HG03460 (cell line): Measurements from ENCODE around the gene SDSL.

ENCODE experiments used
- ATAC-seq: cut with Tn5 transposase; IDR thresholded peaks from one replicate; pipeline ENCODE4 v1.9.1; 2021; ENCODE audit not compliant: unreplicated experiment

The SDSL gene, protein sequence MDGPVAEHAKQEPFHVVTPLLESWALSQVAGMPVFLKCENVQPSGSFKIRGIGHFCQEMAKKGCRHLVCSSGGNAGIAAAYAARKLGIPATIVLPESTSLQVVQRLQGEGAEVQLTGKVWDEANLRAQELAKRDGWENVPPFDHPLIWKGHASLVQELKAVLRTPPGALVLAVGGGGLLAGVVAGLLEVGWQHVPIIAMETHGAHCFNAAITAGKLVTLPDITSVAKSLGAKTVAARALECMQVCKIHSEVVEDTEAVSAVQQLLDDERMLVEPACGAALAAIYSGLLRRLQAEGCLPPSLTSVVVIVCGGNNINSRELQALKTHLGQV

GRCh38 chr12:113422030-113422885, at the start of gene SDSL:
Gene SDSL, plus strand, starts transcription at chr12:113422380. Its CDS starts 5,603 bp downstream, at chr12:113427983.
- ATAC-seq = peak; percentile 96

DNA sequence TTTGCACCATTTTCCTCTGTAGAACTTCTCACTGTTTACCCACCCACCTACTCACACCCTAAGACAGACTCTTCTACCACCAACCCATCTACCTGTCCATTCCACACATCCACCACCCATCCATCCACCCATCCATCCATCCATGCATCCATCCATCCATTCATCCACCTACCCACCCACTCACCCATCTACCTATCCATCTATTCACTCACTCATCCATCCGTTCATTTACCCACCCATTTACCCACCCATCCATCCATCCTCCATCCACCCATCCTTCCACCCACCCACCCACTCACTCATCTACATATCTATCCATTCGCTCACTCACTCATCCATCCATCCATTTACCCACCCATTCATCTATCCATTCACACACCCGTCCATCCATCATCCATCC, 48.7 kb upstream of the SDSL start:
- no peak for ATAC-seq

- ATAC-seq = no peak
Observed at GRCh38 chr12:113373969-113374368, 48.2 kb upstream of the SDSL start.

GRCh38 chr12:113374823-113375428, 47.3 kb upstream of the SDSL start:
- ATAC-seq = no peak

DNA sequence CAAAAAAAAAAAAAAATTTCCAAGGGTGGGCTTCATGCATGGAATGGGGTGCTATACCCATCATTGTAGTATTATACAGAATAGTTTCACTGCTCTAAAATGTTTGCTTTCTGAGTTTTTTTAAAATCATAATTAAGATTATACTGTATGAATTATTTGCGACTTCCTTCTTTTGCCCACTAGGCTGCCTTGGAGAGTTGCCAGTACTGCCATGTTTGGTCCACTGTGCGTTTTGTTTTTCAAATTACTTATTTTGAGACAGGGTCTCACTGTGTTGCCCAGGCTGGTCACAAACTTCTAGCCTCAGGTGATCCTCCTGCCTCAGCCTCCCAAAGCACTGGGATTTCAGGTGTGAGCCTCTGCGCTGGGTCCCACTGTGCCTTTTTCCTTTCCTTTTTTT, 43.9 kb upstream of the SDSL start:
- ATAC-seq = no peak

GRCh38 chr12:113381220-113381619, 41.0 kb upstream of the SDSL start:
- ATAC-seq = no peak

DNA sequence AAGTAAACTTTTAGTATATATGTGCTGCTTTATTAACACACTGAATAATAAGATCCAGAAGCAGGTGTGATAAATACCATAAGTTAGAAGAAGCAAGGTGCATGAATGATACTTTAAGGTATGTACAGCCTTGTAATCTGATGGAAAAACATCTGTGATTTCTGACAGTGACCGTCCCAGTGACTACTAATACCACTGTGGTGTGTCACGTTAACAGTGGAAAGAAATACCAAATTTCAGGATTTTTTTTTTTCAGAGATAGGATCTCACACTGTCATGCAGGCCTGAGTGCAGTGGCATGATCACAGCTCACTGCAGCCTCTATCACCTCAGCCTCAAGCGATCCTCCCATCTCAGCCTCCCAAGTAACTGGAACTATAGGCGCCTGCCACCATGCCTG, 40.0 kb upstream of the SDSL start:
- no peak for ATAC-seq

- no peak for ATAC-seq
Observed at GRCh38 chr12:113384778-113385177, 37.4 kb upstream of the SDSL start.

GRCh38 chr12:113385282-113385882, 36.8 kb upstream of the SDSL start:
- no peak for ATAC-seq

GRCh38 chr12:113386866-113387566, 35.2 kb upstream of the SDSL start:
- no peak for ATAC-seq

- ATAC-seq = no peak
Observed at GRCh38 chr12:113387631-113388030, 34.5 kb upstream of the SDSL start.

GRCh38 chr12:113388351-113388750, 33.8 kb upstream of the SDSL start:
- no peak for ATAC-seq

DNA sequence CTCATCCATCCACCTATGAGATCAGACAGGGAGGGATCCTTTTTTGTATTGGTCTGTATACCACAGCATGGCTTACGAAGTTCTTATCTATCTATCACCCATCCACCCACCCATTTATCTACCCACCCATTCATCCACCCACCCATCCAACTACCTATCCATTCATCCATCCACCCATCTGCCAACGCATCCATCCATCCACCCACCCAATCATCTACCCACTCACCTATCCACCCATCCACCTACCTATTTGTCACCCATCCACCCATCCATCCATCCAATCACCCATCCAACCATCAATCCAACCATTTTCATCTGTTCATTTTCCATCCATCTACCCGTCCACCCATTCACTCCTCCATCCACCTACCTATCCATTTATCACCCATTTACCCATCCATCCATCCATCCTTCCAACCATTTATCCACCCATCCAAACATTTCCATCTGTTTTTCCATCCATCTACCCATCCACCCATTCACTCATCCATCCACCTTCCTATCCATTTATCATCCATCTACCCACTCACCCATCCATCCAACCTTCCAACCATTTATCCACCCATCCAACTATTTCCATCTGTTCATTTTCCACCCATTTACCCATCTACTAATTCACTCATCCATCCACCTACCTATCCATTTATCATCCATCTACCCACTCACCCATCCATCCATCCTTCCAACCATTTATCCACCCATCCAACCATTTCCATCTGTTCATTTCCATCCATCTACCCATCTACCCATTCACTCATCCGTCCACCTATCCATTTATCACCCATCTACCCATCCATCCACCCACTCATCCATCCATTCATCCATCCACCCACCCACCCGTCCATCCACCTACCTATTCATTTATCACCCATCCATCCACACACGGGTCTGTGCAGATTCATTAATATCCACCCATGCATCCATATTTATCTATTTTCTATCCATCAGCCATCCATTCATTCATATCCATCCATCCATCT, 31.8 kb upstream of the SDSL start:
- ATAC-seq = no peak

DNA sequence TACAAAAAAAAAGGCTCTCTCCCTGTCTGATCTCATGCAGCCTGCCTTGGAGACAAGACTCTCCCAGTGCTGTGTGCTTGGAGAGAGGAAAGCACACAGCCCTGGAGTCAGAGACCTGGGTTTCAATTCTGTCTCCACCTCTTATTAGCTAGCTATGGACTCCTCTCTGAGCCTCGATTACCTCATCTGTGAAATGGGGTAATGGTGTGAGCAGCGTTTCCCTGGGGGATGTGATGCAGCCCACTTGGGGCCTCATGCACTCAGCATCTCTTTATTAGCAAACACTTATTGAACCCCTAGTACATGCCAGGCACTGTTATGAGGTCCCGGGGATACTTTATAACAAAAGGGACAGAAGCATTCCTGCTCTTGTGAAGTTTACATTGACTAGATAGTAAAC, 31.0 kb upstream of the SDSL start:
- no peak for ATAC-seq

DNA sequence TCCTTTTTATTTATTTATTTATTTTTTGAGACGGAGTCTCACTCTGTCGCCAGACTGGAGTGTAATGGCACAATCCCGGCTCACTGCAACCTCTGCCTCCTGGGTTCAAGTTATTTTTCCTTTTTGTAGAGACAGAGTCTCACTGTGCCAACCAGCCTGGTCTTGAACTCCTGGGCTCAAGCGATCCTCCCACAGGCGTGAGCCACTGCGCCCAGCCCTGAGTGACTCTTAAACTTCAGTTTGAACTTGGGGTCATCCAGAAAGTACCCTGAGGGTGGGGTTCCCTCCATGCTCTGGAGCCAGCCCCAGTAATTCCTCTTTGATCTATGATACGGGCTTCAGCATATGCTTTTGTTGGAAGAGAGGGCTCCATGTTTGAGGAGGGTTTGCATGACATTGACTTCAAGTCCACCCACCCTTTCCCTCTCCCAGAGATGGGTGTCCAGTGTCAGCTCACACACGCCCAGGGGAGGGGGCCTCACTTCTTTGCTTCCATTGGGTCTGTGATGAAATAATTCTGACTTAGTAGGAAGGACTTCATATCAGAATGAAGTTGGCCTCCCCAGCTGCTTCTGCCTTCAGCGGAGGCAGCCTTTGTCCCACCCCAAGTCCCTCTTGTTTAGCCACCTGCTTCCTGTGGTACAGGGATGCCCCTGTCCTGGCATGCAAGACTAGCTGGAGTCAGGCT, 30.4 kb upstream of the SDSL start:
- no peak for ATAC-seq

GRCh38 chr12:113392520-113392919, 29.7 kb upstream of the SDSL start:
- ATAC-seq = no peak

GRCh38 chr12:113392988-113393579, 29.1 kb upstream of the SDSL start:
- ATAC-seq = no peak

DNA sequence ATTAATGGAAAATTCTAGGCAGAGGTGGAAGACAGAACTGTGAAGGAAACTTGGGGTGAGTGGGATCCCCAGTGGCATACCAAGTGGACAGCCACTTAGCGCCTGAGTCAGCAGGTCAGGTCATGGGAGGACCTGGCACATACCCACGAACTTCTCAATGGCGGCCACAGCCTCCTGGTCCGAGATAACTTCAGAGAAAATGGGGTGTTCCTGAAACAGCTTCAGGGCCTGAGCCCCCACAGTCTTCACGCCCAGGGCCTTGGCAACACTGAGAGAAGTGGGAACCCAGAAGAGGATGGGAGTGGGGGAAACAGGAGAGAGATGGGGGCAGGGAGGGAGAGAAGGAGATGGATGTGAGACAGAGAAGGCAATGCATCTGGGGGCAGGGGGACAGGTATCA, 28.4 kb upstream of the SDSL start:
- no peak for ATAC-seq

DNA sequence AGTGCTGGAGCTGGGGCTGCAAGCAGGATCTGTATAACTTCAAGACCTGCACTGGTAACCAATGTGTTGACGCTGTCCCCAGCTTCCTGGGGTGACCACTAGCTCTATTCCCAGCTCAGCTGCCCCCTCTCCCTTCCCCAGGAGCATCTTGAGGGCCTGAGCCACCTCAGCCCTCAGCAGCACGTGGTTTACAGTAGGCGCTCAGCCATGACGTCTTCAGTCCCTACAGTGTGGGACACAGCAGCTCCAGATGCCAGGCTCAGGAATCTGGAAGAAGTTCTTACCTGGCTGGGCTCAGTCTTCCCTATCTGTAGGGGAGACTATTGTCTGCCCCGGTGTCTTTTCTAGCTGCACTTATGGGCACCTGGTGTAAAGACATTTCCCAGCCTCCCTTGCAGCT, 27.1 kb upstream of the SDSL start:
- no peak for ATAC-seq
